A549 (cell line): ENCODE results near the gene SEZ6L2. TPM values are rescaled to one million over a fixed set of nuclear protein-coding genes. Genes with fewer than 3 reads are reported as not detected.
A peak's percentile ranks its signal among the peaks of the same experiment; 100 is the strongest.

Experiments
- ATAC-seq, 2 experiments: fragments of 200-7000 bp in 1 of 2; fragments of >200 bp in 1 of 2; cut with Nextera tagmentation in 1 of 2; cut with Tn5 transposase in 1 of 2; 3 replicates each; pipeline versions ENCODE4 v1.8.0 to v1.9.1; 2018 to 2020; ENCODE audit warnings: mild to moderate bottlenecking in 1 of 2, moderate library complexity in 1 of 2
- CTCF ChIA-PET: fragments of 300-600 bp; sonication (Branson Sonifier 250); formaldehyde crosslinking; extraction: SDS; loops from one replicate; lab custom pipeline; 2021; ENCODE audit warnings: antibody characterized with exemption, inconsistent platforms; lab: Yijun Ruan, JAX
- POLR2A ChIA-PET: fragments of 350-600 bp; formaldehyde crosslinking; extraction: SDS; loops from one replicate; lab custom pipeline; 2021; ENCODE audit warnings: antibody characterized with exemption, inconsistent platforms; lab: Yijun Ruan, JAX
- DNase-seq, 2 experiments: peaks; one replicate each; pipeline versions ENCODE4 v3.0.0 to v3.0.0-alpha.2; 2011 to 2016; ENCODE audit warnings: low read depth in 1 of 2, low spot score in 1 of 2
- FAIRE-seq: peaks from 2 replicates; lab custom pipeline; 2011; peaks lifted over from hg19 to GRCh38; lab: Jason Lieb, UNC
- H3K27ac ChIP-seq, 2 experiments: fragments of >200 bp; sonication (Bioruptor Twin); formaldehyde crosslinking; 3 replicates each; pipeline ENCODE4 v1.5.1; 2016 to 2017
- H3K4me1 ChIP-seq: fragments of >200 bp; sonication (Bioruptor Twin); formaldehyde crosslinking; 3 replicates; pipeline ENCODE4 v1.6.1; 2016
- H3K4me2 ChIP-seq: fragments of >200 bp; sonication (Bioruptor Twin); formaldehyde crosslinking; 3 replicates; pipeline ENCODE4 v1.6.1; 2016
- H3K4me3 ChIP-seq: fragments of >200 bp; sonication (Bioruptor Twin); formaldehyde crosslinking; 3 replicates; pipeline ENCODE4 v1.5.1; 2016
- H3K9me3 ChIP-seq: fragments of >200 bp; sonication (Bioruptor Twin); formaldehyde crosslinking; 3 replicates; pipeline ENCODE4 v1.6.1; 2016
- CHD2 ChIP-seq: fragments of 150-350 bp; IDR thresholded peaks from 2 replicates; pipeline ENCODE4 v1.6.1; 2014; ENCODE audit warnings: low read length; ENCODE audit not compliant: partially characterized antibody
- EHMT2 ChIP-seq: fragments of 200-600 bp; sonication (generic); IDR thresholded peaks from 2 replicates; pipeline ENCODE4 v1.6.1; 2016; ENCODE audit warnings: antibody characterized with exemption, low read depth, mild to moderate bottlenecking, moderate library complexity
- EP300 ChIP-seq, 2 experiments: fragments of >200 bp; sonication (Bioruptor Twin); formaldehyde crosslinking; IDR thresholded peaks; 2 replicates in 1 of 2; 3 replicates in 1 of 2; pipeline ENCODE4 v1.6.1; 2016 to 2017
- FOSL2 ChIP-seq, 2 experiments: fragments of 450-650 bp in 1 of 2; fragments of >200 bp in 1 of 2; sonication (Bioruptor Twin) in 1 of 2; formaldehyde crosslinking; IDR thresholded peaks; 2 replicates each; pipeline versions ENCODE4 v1.5.0 to v1.6.1; 2016 to 2020; ENCODE audit warnings: mild to moderate bottlenecking in 1 of 2, moderate library complexity in 1 of 2
- HDAC2 ChIP-seq: fragments of 200-600 bp; sonication (generic); IDR thresholded peaks from 2 replicates; pipeline ENCODE4 v1.6.1; 2016
- HOXA7 ChIP-seq: fragments of 250-450 bp; sonication (Bioruptor Pico); IDR thresholded peaks from 2 replicates; pipeline ENCODE4 v1.5.0; 2020; ENCODE audit warnings: mild to moderate bottlenecking, moderate library complexity
- JUNB ChIP-seq: fragments of >200 bp; sonication (Bioruptor Twin); formaldehyde crosslinking; IDR thresholded peaks from 2 replicates; pipeline ENCODE4 v1.6.1; 2016
- KDM1A ChIP-seq: fragments of 200-600 bp; sonication (generic); IDR thresholded peaks from 2 replicates; pipeline ENCODE4 v1.6.1; 2016; ENCODE audit warnings: low read depth, mild to moderate bottlenecking
- KDM5A ChIP-seq: fragments of 200-600 bp; sonication (generic); IDR thresholded peaks from 2 replicates; pipeline ENCODE4 v1.6.1; 2016; ENCODE audit warnings: antibody characterized with exemption, mild to moderate bottlenecking
- MAFK ChIP-seq: fragments of 450-650 bp; IDR thresholded peaks from 2 replicates; pipeline ENCODE4 v1.6.1; 2014; ENCODE audit not compliant: partially characterized antibody
- NFE2L2 ChIP-seq: fragments of 150-350 bp; conservative IDR thresholded peaks from 2 replicates; pipeline ENCODE4 v1.6.1; 2014; ENCODE audit warnings: low read length
- PHF8 ChIP-seq: fragments of 200-600 bp; sonication (generic); IDR thresholded peaks from 2 replicates; pipeline ENCODE4 v1.6.1; 2016; ENCODE audit warnings: low read depth, mild to moderate bottlenecking, antibody characterized with exemption, moderate library complexity, borderline replicate concordance
- POLR2A ChIP-seq: IDR thresholded peaks from 2 replicates; pipeline ENCODE4 v1.6.1; 2012; ENCODE audit warnings: mild to moderate bottlenecking, low read length
- POLR2AphosphoS2 ChIP-seq: conservative IDR thresholded peaks from 2 replicates; pipeline ENCODE4 v1.6.1; 2012; ENCODE audit warnings: low read length, improper control_type of control experiment, inconsistent platforms
- RAD21 ChIP-seq, 2 experiments: fragments of >200 bp in 1 of 2; sonication (Bioruptor Twin) in 1 of 2; formaldehyde crosslinking in 1 of 2; IDR thresholded peaks in 1 of 2; conservative IDR thresholded peaks in 1 of 2; 2 replicates in 1 of 2; 3 replicates in 1 of 2; pipeline ENCODE4 v1.6.1; 2012 to 2018; ENCODE audit warnings: inconsistent platforms in 1 of 2
- RARB ChIP-seq: fragments of 250-450 bp; sonication (Bioruptor Pico); IDR thresholded peaks from 2 replicates; pipeline ENCODE4 v1.8.0; 2021; ENCODE audit warnings: mild to moderate bottlenecking, moderate library complexity
- RCOR1 ChIP-seq: fragments of 150-350 bp; IDR thresholded peaks from 2 replicates; pipeline ENCODE4 v1.6.1; 2014; ENCODE audit warnings: antibody characterized with exemption, low read length, low read depth
- TFCP2L1 ChIP-seq: fragments of 250-450 bp; sonication (Bioruptor Pico); IDR thresholded peaks from 2 replicates; pipeline ENCODE4 v1.5.0; 2021; ENCODE audit warnings: mild to moderate bottlenecking
- TP53 ChIP-seq: fragments of 250-450 bp; sonication (Bioruptor Pico); IDR thresholded peaks from 2 replicates; pipeline ENCODE4 v1.5.0; 2021; ENCODE audit warnings: mild to moderate bottlenecking, moderate library complexity
- WGBS: methylation state at CpG from one replicate; pipeline ENCODE4 v1.1.6; 2017; ENCODE audit errors: missing lambda C conversion rate; 5-methylcytosine and 5-hydroxymethylcytosine counted together
- polyA plus RNA-seq, 4 experiments: library from polyadenylated mRNA; depleted of rRNA in 3 of 4; stranded (reverse); fragments of >200 nt; fragmentation: RNase III in 1 of 4; extraction: RNeasy Plus Mini Kit Qiagen cat#74134 plus additional on column Dnase treatment in 1 of 4; gene quantifications; 2 replicates in 3 of 4; 3 replicates in 1 of 4; pipeline ENCODE4 v1.2.3, GENCODE V29; 2011 to 2017
- TF ChIP-seq, protein P1 (sequence below): fragments of 200-600 bp; sonication (generic); IDR thresholded peaks from 2 replicates; pipeline ENCODE4 v1.6.1; 2016; ENCODE audit warnings: antibody characterized with exemption, mild to moderate bottlenecking, moderate library complexity
- TF ChIP-seq, protein P2 (sequence below): fragments of >200 bp; sonication (Bioruptor Twin); formaldehyde crosslinking; IDR thresholded peaks from 3 replicates; pipeline ENCODE4 v1.6.1; 2016
- TF ChIP-seq, protein P3 (sequence below): fragments of >200 bp; sonication (Bioruptor Twin); formaldehyde crosslinking; IDR thresholded peaks from 2 replicates; pipeline ENCODE4 v1.6.1; 2016
- TF ChIP-seq, protein P4 (sequence below): fragments of 450-650 bp; IDR thresholded peaks from 2 replicates; pipeline ENCODE4 v1.6.1; 2014; ENCODE audit warnings: antibody characterized with exemption
- TF ChIP-seq, protein P5 (sequence below): fragments of 250-450 bp; sonication (Bioruptor Pico); IDR thresholded peaks from 2 replicates; pipeline ENCODE4 v1.5.0; 2020; ENCODE audit warnings: low read depth, mild to moderate bottlenecking, moderate library complexity

SEZ6L2 gene
- polyA plus RNA-seq, 2 of the 4 experiments (the other 2 are of a cell fraction), result 4.3 to 11.4 TPM

DNA sequence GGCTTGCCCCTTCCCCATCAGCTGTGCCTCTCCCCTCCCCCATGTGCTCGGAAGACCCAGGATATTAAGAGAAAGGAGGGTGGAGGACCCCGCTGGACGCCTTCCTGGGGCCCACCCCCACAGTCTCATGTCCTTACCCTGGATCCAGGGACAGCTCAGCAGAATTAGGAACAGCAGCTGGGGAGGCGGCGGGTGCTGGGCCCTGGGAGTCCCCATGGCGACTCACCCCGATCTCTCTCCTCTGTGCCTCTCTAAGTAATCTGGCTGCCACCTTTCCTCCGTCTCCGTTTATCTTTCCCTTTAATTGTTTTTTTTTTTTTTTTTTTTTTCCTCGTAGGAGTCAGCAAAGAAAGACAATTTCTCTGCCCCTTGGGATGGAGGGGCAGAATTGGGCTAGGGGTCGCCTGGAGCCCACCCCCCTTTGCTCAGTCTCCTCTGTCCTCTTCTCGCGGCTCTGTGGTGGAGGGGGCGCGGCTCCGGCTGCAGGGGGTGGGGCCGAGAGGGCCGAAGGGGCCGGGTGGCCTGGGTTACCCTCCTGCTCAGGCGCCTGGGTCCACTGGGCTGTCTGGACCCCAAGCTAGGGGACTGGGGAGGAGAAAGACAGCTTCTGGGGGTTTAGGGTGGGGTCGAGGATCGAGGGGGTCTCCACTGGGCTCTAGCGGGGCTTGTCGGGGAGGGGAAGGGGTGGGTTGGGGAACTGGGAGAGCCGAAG is 390 bp downstream of the SEZ6L2 start:
- Histone ChIP-seq H3K4me1 (peaks cover 16% of the 10 kb centered on the region), H3K4me3 (peak overlapping the region; percentile 68), H3K4me2 (peak overlapping the region; percentile 98), H3K9me3 (no peaks in the 10 kb centered on the region), H3K27ac (peak overlapping the region; percentile 66 to 88)
- ATAC-seq (peak; percentile 70 to 80), DNase-seq (peak in 1 of 2 experiments; percentile 58), FAIRE-seq (no peak)
- 6% methylated on average over 16 of the region's 25 CpGs for WGBS
- ChIA-PET CTCF (interaction anchor here (0.6 to 5.4 kb wide), 12 partner anchors 10 to 133 kb away, joined by 3 to 41 read pairs (median 4); partner anchors contain the start of gene CDIPT), POLR2A (interaction anchor here (0.6 to 2.3 kb wide), 12 partner anchors 14 to 166 kb away, joined by 3 to 12 read pairs (median 5); partner anchors contain the start of genes ALDOA, CDIPT, HIRIP3 and INO80E)
- TF ChIP-seq PHF8 (peak; percentile 68; the same call in 1 of the 2 replicates), TP53 (no peak), CHD2 (peak; percentile 53)

DNA sequence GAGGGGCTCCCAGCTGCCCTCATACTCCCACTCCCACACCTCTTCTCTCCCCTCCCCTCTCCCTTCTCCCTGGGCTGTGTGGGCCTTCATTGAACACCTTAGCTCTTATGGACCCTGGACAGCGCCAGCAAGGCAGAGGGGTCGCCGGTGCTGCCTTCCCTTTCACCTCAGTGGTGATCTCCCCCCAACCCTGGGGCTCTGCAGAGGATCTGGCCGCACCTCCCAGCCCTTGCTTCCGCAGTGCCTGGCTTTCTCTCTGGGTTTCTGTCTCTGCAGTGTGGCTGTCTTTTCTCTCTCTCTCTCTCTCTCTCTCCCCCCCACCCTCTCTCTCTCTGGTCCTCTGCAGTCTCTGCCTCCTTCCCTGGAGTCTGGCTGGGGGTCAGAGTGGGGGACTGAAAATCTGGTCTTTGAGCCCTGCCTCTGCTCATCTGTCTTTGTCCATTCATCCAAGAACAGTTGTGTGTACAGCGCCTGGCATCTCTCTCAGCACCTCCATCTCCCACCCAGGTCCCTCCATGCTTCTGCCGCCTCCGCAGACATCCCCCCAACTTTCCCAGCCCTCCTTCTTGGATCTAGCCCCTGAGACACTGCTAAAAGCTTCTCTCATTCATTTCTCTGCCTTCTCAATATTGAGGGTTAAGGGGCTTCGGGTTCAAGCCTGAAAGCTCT is 1.1 kb downstream of the SEZ6L2 start:
- WGBS, result 61% methylated on average over 9 of the region's 9 CpGs
- ATAC-seq (no peak), FAIRE-seq (no peak), DNase-seq (no peak)
- CTCF ChIA-PET, result interaction anchor here (1.2 kb wide), 2 partner anchors 25 to 35 kb away, joined by 3 to 6 read pairs; partner anchors contain the start of gene CDIPT
- Histone ChIP-seq H3K9me3 (no peaks in the 10 kb centered on the region), H3K4me2 (peak overlapping the region; percentile 98), H3K27ac (peak overlapping the region in 1 of 2 experiments; percentile 88; a peak in 3 of 6 replicates), H3K4me3 (peak overlapping the region; percentile 68; the same call in 2 of the 3 replicates), H3K4me1 (peaks cover 16% of the 10 kb centered on the region)
- TF ChIP-seq HDAC2 (no peak), RCOR1 (no peak)
- TF ChIP-seq, protein P1, sequence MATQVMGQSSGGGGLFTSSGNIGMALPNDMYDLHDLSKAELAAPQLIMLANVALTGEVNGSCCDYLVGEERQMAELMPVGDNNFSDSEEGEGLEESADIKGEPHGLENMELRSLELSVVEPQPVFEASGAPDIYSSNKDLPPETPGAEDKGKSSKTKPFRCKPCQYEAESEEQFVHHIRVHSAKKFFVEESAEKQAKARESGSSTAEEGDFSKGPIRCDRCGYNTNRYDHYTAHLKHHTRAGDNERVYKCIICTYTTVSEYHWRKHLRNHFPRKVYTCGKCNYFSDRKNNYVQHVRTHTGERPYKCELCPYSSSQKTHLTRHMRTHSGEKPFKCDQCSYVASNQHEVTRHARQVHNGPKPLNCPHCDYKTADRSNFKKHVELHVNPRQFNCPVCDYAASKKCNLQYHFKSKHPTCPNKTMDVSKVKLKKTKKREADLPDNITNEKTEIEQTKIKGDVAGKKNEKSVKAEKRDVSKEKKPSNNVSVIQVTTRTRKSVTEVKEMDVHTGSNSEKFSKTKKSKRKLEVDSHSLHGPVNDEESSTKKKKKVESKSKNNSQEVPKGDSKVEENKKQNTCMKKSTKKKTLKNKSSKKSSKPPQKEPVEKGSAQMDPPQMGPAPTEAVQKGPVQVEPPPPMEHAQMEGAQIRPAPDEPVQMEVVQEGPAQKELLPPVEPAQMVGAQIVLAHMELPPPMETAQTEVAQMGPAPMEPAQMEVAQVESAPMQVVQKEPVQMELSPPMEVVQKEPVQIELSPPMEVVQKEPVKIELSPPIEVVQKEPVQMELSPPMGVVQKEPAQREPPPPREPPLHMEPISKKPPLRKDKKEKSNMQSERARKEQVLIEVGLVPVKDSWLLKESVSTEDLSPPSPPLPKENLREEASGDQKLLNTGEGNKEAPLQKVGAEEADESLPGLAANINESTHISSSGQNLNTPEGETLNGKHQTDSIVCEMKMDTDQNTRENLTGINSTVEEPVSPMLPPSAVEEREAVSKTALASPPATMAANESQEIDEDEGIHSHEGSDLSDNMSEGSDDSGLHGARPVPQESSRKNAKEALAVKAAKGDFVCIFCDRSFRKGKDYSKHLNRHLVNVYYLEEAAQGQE, result peak; percentile 54; the same call in 1 of the 2 replicates
- POLR2A ChIA-PET, result interaction anchor here (1.6 kb wide), 1 partner anchor 91 kb away, joined by 9 read pairs; no protein-coding TSS in a partner anchor

DNA sequence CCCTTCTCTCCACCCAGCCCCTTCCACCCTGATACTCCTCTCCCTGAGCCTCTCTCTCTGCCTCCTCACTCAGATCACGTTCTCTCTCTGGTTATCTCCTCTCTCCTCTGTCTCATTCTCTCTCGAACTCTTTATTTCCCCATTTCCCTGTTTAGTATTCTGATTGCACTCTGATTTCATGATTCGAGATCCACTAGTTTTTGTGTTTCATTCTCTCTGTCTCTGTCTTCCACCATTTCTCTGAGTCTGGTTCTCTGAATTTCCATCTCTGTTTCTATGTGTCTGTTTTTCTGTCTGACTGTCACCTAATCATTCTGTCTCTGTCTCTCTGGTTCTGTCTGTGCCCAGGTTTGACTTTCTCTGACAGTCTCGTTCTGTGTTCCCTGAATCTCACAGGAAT is 2.0 kb downstream of the SEZ6L2 start:
- no peak for ATAC-seq
- H3K4me2 ChIP-seq, result no peak overlapping the region
- WGBS, result 31% methylated on average over 4 of the region's 4 CpGs
- TF ChIP-seq RAD21 (conservative IDR thresholded peaks at IDR 0.05 in 1 of 2, IDR thresholded peaks at IDR 0.05 in 1 of 2), result no peak
- TF ChIP-seq EHMT2, result no peak
- no peak for TF ChIP-seq NFE2L2
- no peak for TF ChIP-seq MAFK
- TF ChIP-seq KDM1A, result no peak
- no peak for TF ChIP-seq EP300 (IDR thresholded peaks at IDR 0.05)
- no peak for TF ChIP-seq KDM5A
- TF ChIP-seq POLR2A, result no peak
- TF ChIP-seq, protein P2, sequence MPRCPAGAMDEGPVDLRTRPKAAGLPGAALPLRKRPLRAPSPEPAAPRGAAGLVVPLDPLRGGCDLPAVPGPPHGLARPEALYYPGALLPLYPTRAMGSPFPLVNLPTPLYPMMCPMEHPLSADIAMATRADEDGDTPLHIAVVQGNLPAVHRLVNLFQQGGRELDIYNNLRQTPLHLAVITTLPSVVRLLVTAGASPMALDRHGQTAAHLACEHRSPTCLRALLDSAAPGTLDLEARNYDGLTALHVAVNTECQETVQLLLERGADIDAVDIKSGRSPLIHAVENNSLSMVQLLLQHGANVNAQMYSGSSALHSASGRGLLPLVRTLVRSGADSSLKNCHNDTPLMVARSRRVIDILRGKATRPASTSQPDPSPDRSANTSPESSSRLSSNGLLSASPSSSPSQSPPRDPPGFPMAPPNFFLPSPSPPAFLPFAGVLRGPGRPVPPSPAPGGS, result no peak
- no peak for TF ChIP-seq RARB
- TF ChIP-seq, protein P3, sequence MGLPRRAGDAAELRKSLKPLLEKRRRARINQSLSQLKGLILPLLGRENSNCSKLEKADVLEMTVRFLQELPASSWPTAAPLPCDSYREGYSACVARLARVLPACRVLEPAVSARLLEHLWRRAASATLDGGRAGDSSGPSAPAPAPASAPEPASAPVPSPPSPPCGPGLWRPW, result no peak
- no peak for TF ChIP-seq POLR2AphosphoS2
- TF ChIP-seq TP53, result no peak
- no peak for TF ChIP-seq FOSL2 (IDR thresholded peaks at IDR 0.05)
- no peak for TF ChIP-seq FOSL2 (CRISPR knock-in tag; IDR thresholded peaks at IDR 0.05)
- TF ChIP-seq JUNB, result no peak
- TF ChIP-seq TFCP2L1 (CRISPR knock-in tag), result no peak
- TF ChIP-seq, protein P4, sequence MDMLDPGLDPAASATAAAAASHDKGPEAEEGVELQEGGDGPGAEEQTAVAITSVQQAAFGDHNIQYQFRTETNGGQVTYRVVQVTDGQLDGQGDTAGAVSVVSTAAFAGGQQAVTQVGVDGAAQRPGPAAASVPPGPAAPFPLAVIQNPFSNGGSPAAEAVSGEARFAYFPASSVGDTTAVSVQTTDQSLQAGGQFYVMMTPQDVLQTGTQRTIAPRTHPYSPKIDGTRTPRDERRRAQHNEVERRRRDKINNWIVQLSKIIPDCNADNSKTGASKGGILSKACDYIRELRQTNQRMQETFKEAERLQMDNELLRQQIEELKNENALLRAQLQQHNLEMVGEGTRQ, result no peak
- TF ChIP-seq, protein P5, sequence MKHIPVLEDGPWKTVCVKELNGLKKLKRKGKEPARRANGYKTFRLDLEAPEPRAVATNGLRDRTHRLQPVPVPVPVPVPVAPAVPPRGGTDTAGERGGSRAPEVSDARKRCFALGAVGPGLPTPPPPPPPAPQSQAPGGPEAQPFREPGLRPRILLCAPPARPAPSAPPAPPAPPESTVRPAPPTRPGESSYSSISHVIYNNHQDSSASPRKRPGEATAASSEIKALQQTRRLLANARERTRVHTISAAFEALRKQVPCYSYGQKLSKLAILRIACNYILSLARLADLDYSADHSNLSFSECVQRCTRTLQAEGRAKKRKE (CRISPR knock-in tag), result no peak
- TF ChIP-seq HOXA7 (CRISPR knock-in tag), result no peak
- TF ChIP-seq, all 56 proteins: peak for 0
- POLR2A ChIA-PET, result no interaction called here
- FAIRE-seq (no peak), DNase-seq (no peak)
- H3K9me3 ChIP-seq, result no peaks in the 10 kb centered on the region
- CTCF ChIA-PET, result no interaction called here
- H3K4me3 ChIP-seq, result no peak overlapping the region
- H3K4me1 ChIP-seq, result peaks cover 16% of the 10 kb centered on the region
- no peak overlapping the region for H3K27ac ChIP-seq
